HPDE6-E6E7 (cell line): Measurements from ENCODE around the gene CLCN6.
A peak's percentile ranks its signal among the peaks of the same experiment; 100 is the strongest.

Source experiments
- DNase-seq: peaks from one replicate; pipeline ENCODE4 v3.0.0; 2011; ENCODE audit warnings: missing footprints; ENCODE audit errors: extremely low spot score

The CLCN6 gene

DNA sequence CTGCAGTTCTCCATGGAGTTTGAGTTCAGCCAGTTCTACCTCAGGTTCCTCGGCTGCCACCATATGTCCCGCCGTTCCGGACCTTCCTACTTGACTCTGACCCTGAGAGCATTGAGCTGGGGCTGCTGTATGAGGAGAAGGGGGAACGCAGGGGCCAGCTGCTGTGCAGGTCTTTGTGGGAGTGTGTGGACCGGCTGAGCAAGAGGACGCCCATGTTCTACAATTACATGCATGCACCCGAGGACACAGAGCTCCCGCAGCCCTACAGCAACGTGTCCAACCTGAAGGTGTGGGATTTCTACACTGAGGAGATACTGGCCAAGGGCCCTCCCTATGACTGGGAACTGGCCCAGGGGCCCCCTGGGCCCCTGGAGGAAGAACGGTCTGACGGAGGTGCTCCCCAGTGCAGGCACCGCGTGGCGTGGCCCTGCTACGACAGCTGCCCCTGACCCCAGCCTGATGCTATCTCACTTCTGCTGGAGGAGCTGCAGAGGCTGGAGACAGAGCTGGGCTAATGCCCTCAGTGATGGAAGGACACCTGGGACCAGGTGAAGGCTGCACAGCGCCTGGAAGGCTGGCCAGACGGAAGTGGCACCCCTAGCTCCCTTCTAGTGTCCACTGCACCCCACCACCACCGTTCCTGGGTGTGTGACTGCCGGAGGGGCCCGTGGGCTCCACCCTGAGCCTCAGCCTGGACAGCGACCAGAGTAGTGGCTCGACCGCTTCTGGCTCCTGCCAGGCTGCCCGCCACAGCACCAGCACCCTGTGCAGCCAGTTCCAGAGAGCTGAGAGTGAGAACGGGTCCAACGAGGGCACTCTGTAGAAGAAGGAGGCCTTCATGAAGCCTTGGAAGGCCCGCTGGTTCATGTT is 73.6 kb downstream of the CLCN6 start:
- no peak for DNase-seq

DNA sequence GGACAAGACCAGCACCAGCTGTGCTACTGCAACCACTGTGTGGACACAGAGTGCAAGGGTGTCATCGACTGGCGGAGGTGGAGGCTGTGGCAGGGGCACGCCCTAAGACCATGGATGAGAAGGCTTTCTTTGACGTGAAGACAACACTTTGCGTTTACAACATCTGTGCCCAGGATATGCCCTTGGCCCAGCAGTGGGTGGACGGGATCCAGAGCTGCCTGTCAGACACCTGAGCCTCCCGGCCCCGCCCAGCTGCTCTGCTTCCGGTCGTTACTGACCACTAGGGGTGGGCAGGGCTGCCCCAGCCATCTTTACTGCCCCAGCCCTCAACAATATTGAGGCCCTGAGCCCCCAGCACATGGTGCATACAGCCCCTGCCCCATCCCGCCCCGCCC is 74.2 kb downstream of the CLCN6 start:
- no peak for DNase-seq

- DNase-seq: no peak
Observed at GRCh38 chr1:11880911-11881748, 75.1 kb downstream of the CLCN6 start.

- DNase-seq: no peak
Observed at GRCh38 chr1:11881749-11882441, 75.9 kb downstream of the CLCN6 start.

DNA sequence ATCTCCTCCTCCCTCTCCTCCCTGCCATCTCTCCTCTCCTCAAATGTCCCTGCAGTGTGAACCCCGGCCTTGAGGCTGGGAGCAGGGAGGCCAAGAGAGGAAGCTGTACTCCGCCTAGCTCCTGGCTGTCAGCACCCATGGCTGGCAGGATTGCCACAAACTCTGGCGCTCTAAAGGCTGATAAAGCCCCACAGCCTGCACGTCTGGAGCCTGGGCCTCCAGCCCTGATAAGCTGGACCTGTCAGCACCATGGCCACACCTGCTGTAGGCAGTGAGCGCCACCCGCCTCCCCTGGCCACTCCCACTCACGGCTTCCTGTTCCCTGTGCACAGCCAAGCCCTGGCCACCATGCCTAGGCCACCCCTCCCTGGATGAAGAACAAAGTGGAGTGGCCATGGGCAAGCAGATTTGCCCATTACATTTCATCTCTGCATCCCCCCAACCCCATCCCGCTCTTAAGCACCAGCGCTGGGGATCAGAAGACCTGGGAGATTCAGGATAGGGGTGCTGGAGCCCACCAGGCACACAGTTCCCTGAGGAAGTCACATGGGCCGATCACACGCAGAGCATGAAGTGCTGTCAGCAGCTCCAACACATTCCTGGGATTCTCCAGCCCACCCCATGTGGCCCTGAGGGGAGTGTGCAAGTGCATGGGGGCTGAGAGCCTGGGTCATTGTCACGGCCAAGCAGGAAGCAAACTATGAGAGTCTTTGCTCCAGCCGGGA is 77.0 kb downstream of the CLCN6 start:
- DNase-seq: peak; percentile 38

DNA sequence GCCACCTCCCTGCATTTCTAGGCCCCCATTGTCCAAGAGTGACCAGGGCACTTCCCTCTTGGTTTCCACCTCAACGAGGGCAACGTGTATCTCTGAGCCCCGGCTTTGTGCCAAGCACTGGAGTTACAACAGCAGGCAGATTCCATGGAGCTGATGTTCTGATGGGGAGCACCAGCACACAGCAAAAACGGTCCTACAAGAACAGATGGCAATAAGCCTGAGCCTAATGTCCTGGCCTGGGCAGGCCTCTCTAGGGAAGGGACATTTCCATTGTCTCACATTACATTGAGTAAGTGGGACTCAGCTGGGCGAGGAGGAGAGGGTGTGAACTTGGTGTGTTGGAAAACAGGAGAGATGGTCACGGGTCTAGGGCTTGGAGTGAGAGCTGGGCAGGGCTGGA is 79.9 kb downstream of the CLCN6 start:
- no peak for DNase-seq

DNA sequence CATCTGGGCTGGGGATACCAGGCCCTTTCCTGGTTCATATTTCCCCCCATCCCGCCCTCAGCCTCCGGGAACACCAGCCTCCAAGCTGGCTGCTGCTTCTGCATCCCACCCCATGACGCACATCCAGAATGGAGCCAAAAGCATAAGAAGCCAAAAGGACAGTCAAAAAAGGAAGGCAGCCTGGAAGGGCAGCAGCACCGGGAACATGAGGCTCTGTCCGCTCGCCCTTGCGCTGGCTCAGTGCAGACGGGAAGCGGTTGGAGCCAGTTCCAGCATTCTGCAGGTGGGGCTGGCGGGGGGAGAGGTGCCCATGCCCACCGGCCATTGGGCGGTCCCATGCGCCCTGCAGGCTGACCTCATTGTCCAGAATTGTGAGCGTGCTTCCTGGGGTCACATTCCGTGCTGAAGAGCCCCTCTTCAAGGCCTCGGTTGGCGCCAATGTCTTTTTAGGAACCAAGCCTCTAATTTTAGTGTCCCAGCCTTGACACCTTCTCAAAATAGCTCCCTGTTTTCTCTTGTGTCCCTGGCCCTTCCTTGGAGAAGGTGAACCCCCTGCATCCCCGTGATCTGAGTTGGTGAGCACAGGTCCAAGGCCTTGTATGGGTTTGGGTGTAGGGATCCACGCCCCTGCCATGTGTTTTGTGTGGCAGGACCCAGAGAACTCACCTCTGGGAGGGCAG is 81.1 kb downstream of the CLCN6 start:
- DNase-seq: no peak

DNA sequence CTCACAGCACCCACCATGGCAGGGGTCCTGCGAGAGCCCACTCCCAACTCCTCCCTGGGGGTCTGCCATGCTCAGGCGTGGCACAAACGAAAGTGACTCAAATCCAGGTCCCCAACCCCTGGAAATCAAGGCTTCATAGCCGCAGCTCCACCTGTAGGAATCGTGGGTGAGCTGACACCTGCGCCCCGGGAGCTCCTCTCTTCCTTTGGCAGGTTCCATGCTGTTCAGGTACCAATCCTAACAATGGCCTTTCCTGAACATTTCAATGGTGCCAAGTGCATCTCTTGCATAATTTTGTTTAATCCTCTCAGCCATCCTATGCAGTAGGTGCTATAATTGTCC is 81.6 kb downstream of the CLCN6 start:
- DNase-seq: no peak

- no peak for DNase-seq
Observed at GRCh38 chr1:11888206-11888876, 82.3 kb downstream of the CLCN6 start.

DNA sequence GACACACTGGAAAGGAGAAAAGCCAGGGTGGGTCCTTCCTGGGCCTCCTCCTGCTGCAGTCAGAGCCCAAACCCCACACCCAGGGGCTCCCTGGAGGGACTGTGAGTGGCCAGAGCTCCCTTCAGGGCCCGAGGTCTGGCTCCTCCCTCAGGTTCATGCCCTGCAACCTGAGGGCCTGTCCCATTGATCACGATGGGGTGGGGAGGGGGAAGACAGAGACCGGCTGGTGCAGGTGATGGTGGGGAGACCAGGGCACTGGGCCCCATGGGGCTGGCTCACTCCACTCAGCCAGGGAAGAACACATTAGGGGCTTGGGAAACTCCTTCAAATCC is 82.9 kb downstream of the CLCN6 start:
- DNase-seq: no peak

DNA sequence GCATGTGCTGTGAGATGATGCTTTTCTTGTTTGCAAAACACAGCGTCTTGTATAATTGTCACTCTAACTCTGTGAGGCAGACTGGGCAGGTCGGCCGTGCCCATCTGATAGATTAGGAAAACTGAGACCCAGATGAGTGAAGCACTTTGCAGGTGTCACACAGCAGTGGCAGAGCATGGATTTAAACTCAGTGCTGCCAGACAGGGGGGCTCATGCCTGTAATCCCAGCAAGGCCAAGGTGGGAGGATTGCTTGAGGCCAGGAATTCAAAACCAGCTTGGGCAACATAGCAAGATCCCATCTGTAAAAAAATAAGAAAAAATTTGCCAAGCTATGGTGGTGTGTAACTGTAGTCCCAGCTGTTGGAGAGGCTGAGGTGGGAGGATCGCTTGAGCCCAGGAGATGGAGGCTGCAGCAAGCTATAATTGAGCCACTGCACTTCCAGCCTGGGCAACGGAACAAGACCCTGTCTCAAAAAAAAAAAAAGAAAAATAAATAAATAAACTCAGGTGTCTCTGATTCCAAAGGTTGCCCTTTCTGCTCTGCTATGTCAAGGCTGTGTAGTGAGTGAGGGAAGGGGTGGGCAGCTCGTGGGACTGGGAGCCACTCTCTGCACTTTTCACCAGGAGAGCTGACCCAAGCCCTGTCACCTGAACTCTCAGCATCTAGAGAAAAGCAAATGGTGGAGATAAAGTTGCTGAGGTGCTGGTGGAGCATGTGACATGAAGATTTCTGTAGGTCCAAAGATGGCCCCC is 85.6 kb downstream of the CLCN6 start:
- DNase-seq: no peak
